ENCODE results near the gene SLC1A1.

The SLC1A1 gene

DNA sequence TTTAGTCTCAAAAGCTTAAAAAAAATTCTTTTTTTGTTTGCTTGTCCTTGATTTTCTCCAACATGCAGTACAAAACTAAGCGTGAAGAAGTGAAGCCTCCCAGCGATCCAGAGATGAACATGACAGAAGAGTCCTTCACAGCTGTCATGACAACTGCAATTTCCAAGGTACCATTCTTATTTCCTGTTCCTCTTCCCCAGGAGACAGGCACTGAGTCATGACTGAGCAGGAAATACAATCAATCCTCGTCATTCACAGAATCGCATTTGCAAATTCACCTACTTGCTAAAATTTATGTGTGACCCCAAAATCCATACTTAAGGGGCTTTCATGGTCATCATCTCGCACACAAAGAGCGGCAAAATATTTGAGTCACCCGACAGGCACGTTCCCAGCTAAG, 77.3 kb downstream of the SLC1A1 start:
- TF ChIP-seq POLR2A (IDR thresholded peaks at IDR 0.05; ENCODE audit: low read depth, low read length), result no peak
- FAIRE-seq (no peak), DNase-seq (ENCODE audit: insufficient read length, low spot score) (no peak)

DNA sequence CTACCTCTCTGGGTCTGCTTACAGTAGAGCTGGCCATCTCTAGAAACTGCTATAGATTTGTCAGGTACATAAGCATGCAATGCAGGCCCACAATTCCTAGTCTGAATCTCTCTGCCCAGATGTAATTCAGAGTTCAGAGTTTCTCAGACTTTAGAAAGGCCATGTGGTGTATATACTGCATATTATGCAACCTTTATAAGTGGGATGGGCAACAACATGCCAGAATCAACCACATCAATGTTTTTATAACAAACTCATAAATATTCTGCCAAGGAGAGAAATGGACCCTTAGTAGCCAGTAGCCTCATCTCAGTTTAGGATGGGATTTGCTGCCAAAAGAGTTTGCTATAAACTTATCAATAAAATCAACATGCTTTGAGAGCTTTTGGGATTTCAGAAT, 78.8 kb downstream of the SLC1A1 start:
- TF ChIP-seq POLR2A (IDR thresholded peaks at IDR 0.05; ENCODE audit: low read depth, low read length), result no peak
- no peak for FAIRE-seq

DNA sequence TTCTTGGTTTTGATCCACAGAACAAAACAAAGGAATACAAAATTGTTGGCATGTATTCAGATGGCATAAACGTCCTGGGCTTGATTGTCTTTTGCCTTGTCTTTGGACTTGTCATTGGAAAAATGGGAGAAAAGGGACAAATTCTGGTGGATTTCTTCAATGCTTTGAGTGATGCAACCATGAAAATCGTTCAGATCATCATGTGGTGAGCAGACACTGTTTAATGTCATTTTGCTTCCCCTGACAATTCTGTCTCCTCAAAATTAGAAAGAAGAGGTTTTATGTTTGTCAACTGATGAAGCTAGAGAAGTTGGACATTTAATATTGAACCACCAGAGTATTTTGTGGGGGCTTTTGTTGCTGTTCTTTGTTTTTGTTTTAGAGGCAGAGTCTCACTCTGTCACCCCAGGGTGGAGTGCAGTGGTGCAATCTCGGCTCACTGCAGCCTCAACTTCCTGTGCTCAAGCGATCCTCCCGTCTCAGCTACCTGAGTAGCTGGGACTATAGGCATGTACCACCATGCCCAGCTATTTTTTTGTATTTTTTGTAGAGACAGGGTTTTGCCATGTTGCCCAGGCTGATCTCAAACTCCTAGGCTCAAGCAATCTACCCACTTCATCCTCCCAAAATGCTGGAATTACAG, 82.0 kb downstream of the SLC1A1 start:
- FAIRE-seq (no peak), DNase-seq (ENCODE audit: insufficient read length, low spot score) (no peak)
- TF ChIP-seq POLR2A (IDR thresholded peaks at IDR 0.05; ENCODE audit: low read depth, low read length), result no peak

More for the DNA sequence above, 78.8 kb downstream of the SLC1A1 start:
- no peak for DNase-seq (ENCODE audit: insufficient read length, low spot score)

GRCh38 chr9:4573176-4573575, 82.9 kb downstream of the SLC1A1 start:
- TF ChIP-seq POLR2A (IDR thresholded peaks at IDR 0.05; ENCODE audit: low read depth, low read length), result no peak
- DNase-seq (ENCODE audit: insufficient read length, low spot score) (no peak), FAIRE-seq (no peak)

GRCh38 chr9:4573634-4574389, 83.5 kb downstream of the SLC1A1 start:
- DNase-seq (ENCODE audit: insufficient read length, low spot score) (no peak), FAIRE-seq (no peak)
- TF ChIP-seq POLR2A (IDR thresholded peaks at IDR 0.05; ENCODE audit: low read depth, low read length), result no peak

GRCh38 chr9:4574657-4575243, 84.5 kb downstream of the SLC1A1 start:
- no peak for TF ChIP-seq POLR2A (IDR thresholded peaks at IDR 0.05; ENCODE audit: low read depth, low read length)
- FAIRE-seq (no peak), DNase-seq (ENCODE audit: insufficient read length, low spot score) (no peak)

- DNase-seq (ENCODE audit: insufficient read length, low spot score), result no peak
- TF ChIP-seq POLR2A (IDR thresholded peaks at IDR 0.05; ENCODE audit: low read depth, low read length), result no peak
- no peak for FAIRE-seq
Observed at GRCh38 chr9:4575997-4576396, 85.7 kb downstream of the SLC1A1 start.

DNA sequence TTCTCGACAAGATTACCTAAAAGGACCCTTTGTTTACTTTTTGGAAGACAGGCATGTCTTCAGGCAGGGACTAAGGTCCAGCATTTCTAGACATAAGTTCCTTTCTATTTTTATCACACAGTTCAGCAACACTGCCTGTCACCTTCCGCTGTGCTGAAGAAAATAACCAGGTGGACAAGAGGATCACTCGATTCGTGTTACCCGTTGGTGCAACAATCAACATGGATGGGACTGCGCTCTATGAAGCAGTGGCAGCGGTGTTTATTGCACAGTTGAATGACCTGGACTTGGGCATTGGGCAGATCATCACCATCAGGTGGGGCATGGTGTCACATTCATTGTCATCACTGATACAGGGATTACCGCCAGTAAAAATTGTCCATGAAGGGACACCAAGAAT, 86.2 kb downstream of the SLC1A1 start:
- DNase-seq (ENCODE audit: insufficient read length, low spot score), result no peak
- no peak for FAIRE-seq
- no peak for TF ChIP-seq POLR2A (IDR thresholded peaks at IDR 0.05; ENCODE audit: low read depth, low read length)

DNA sequence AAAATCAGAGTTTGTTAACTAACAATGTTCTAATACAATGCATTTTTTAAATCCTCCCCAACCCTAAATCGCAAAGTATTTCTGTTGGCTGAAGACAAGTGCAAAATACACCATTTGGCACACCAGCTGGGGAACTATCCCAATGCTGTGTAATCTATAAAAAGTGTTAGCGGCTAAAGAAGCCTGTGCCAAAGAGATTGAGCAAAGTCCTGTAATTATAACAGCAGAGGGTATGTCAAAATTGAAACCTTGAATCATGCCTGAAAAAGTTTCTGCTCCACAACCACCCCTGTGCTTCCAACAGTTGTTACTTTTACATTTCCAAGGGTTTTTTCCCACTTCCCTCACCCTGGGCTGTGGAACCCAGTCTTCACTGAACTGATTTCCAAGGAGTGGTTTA, 88.7 kb downstream of the SLC1A1 start:
- DNase-seq (ENCODE audit: insufficient read length, low spot score) (no peak), FAIRE-seq (no peak)
- no peak for TF ChIP-seq POLR2A (IDR thresholded peaks at IDR 0.05; ENCODE audit: low read depth, low read length)

DNA sequence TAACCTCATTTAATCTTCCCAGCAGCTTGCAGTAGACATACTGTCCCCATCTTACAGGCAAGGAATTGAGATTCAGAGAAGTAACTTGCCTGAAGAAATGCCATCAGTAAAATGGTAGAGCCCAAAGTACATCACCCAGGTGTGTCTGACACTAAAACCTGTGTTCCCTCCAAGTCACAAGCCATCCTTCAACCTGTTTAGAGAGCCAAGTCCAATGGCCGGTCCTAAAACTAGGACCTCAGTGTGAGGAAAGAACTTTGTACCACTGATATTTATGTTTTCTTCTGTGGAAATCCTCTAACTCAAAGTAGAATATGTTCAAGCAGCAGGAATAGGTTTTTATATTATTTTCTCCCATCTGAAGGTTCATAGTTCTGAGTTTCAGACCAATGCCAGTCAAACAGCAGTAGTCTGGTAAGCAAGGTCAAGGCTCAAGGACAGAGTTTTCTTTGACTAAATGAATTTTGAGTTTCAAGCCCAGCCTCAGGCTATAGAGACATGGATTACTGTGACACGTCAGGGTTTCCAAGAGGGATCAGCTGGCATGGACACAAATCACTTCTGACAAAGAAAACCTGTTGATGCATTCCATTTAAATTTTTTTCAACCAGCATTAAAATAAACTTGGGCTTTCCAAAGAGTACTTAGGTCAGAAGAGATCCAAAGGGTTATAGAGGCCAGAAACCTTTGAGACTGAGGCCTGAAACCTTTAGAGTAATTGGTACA, 90.9 kb downstream of the SLC1A1 start:
- DNase-seq (ENCODE audit: insufficient read length, low spot score) (no peak), FAIRE-seq (no peak)
- TF ChIP-seq POLR2A (IDR thresholded peaks at IDR 0.05; ENCODE audit: low read depth, low read length), result no peak

DNA sequence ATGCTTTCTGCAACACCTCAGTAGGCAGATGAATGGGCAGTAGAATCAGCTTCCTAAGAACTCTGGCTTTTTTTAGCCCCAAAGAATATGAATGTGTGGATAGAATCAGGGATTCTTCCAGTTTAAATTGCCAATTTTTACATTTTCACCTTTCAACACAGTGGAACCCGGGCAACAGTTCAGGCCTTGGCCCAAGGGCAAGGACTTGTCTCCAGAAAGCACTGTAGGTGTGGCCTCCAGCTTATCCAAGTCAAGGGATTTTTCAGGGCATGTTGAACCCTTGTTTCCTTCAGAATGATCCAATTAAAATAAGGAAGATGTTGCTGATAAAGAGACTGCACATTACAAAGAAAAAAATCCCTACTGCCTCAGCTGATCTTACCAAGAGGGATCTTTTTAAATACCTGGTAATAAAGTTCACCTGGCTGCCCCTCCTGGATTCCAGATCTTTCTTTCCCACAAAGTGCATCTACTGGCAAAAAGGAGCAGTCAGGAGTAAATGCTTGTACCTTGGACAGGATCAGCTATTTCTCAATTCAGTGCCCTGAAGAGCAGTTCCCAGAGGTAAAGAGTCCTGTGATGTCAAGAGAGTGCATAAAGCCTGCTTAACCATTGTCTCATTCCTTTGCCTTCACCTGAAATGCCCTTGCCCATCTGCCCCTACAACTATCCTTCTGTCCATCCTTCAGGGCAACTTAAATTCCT, 91.7 kb downstream of the SLC1A1 start:
- TF ChIP-seq POLR2A (IDR thresholded peaks at IDR 0.05; ENCODE audit: low read depth, low read length), result no peak
- FAIRE-seq (no peak), DNase-seq (ENCODE audit: insufficient read length, low spot score) (no peak)

DNA sequence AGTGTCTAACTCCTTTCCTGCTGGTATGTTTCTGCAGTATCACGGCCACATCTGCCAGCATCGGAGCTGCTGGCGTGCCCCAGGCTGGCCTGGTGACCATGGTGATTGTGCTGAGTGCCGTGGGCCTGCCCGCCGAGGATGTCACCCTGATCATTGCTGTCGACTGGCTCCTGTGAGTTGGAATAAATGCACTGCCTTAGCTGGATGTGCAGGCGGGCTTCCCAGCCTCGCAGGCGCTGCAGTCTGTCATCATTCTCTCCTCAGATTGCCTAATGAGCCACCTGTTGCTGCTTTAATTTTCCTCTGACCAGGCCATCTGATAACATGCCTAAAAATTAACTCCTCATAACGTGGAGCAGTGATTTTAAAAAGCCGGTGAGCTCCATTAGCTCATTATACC, 92.7 kb downstream of the SLC1A1 start:
- no peak for DNase-seq (ENCODE audit: insufficient read length, low spot score)
- no peak for TF ChIP-seq POLR2A (IDR thresholded peaks at IDR 0.05; ENCODE audit: low read depth, low read length)
- FAIRE-seq, result no peak

GRCh38 chr9:4584636-4585035, 94.4 kb downstream of the SLC1A1 start:
- TF ChIP-seq POLR2A (IDR thresholded peaks at IDR 0.05; ENCODE audit: low read depth, low read length), result no peak
- FAIRE-seq (no peak), DNase-seq (ENCODE audit: insufficient read length, low spot score) (no peak)

- no peak for TF ChIP-seq POLR2A (IDR thresholded peaks at IDR 0.05; ENCODE audit: low read depth, low read length)
- DNase-seq (ENCODE audit: insufficient read length, low spot score) (no peak), FAIRE-seq (no peak)
Observed at GRCh38 chr9:4585135-4585534, 94.9 kb downstream of the SLC1A1 start.
